NK-92 (cell line): ENCODE measurements around the gene STAB1.

Experiments used
- DNase-seq: peaks from one replicate; lab custom pipeline; 2025; ENCODE audit not compliant: unreplicated experiment; lab: John Stamatoyannopoulos, UW

STAB1 gene

GRCh38 chr3:52484680-52485461 is 10.3 kb upstream of the STAB1 start:
- DNase-seq = no peak

GRCh38 chr3:52487050-52487787 is 7.9 kb upstream of the STAB1 start:
- DNase-seq = no peak

DNA sequence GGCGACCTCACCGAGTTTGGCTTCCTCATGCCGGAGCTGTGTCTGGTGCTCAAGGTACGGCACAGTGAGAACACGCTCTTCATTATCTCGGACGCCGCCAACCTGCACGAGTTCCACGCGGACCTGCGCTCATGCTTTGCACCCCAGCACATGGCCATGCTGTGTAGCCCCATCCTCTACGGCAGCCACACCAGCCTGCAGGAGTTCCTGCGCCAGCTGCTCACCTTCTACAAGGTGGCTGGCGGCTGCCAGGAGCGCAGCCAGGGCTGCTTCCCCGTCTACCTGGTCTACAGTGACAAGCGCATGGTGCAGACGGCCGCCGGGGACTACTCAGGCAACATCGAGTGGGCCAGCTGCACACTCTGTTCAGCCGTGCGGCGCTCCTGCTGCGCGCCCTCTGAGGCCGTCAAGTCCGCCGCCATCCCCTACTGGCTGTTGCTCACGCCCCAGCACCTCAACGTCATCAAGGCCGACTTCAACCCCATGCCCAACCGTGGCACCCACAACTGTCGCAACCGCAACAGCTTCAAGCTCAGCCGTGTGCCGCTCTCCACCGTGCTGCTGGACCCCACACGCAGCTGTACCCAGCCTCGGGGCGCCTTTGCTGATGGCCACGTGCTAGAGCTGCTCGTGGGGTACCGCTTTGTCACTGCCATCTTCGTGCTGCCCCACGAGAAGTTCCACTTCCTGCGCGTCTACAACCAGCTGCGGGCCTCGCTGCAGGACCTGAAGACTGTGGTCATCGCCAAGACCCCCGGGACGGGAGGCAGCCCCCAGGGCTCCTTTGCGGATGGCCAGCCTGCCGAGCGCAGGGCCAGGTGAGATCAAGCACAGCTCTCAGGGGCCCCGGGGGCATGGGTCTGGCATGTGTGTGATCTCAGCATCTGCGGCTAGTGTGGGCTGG is 7.1 kb upstream of the STAB1 start:
- DNase-seq = no peak

GRCh38 chr3:52488746-52489145 is 6.4 kb upstream of the STAB1 start:
- DNase-seq = no peak

DNA sequence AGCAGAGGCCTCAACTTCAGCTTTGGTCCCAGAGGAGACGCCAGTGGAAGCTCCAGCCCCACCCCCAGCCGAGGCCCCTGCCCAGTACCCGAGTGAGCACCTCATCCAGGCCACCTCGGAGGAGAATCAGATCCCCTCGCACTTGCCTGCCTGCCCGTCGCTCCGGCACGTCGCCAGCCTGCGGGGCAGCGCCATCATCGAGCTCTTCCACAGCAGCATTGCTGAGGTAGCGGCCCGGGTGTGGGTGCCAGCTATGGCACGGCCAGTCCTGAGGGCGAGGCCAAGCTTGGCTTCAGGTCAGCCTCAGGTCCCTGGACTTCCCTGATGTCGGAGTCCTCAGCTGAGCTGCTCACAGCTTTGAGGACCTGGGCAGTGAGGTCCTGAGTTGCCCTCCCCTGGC is 5.7 kb upstream of the STAB1 start:
- DNase-seq = no peak

DNA sequence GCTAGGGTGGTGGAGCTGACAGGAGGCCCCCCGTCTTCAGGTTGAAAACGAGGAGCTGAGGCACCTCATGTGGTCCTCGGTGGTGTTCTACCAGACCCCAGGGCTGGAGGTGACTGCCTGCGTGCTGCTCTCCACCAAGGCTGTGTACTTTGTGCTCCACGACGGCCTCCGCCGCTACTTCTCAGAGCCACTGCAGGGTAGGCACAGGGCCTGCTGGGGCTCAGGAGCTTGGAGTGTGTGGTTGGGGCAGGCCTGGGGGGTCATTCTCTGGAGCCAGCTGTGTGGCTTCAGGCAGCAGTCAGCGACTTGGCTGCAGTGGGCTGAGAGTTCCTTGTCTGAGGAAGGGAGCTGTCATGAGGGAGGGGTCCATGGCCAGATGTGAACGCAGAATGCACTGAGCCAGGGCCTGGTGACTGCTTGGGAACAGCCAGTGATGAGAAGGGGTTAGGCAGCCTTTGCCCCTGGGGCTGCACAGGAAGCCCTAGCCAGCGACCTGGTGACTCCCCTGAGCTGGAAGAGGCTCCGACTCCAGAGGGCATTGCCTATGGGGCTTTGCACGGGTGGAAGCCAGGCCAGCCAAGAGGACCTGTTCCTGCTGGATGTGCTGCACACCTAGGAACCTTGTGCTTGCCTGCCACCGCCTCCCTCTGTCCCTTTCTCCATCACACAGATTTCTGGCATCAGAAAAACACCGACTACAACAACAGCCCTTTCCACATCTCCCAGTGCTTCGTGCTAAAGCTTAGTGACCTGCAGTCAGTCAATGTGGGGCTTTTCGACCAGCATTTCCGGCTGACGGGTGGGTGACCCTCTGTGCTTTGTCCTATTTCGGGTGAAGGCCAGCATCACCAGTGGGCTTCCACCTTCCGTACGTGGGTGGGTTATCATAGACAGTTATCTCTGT is 4.9 kb upstream of the STAB1 start:
- DNase-seq = no peak

GRCh38 chr3:52490939-52491526 is 4.1 kb upstream of the STAB1 start:
- no peak for DNase-seq

GRCh38 chr3:52492059-52492458 is 3.1 kb upstream of the STAB1 start:
- DNase-seq = no peak

- no peak for DNase-seq
Measured at GRCh38 chr3:52493232-52494017, 1.7 kb upstream of the STAB1 start.

DNA sequence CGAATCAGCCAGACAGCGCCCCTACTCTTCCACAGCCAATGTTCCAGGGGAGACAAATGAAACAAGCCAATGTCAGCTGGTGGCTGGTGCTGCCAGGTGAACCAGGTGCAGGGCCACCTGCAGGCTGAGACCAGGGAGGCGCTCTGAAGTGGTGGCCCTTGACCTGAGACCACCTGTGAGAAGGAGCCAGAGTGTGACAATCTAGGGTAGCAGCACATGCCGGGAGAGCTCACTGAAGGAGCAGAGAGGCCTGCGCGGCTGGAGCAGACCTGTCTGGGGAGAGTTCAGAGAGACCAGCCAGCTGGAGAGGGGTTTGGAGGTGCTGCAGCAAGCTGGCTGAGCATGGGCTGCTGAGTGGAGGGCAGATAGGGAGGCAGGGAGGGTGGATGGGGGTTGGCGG is 693 bp upstream of the STAB1 start:
- DNase-seq = no peak

DNA sequence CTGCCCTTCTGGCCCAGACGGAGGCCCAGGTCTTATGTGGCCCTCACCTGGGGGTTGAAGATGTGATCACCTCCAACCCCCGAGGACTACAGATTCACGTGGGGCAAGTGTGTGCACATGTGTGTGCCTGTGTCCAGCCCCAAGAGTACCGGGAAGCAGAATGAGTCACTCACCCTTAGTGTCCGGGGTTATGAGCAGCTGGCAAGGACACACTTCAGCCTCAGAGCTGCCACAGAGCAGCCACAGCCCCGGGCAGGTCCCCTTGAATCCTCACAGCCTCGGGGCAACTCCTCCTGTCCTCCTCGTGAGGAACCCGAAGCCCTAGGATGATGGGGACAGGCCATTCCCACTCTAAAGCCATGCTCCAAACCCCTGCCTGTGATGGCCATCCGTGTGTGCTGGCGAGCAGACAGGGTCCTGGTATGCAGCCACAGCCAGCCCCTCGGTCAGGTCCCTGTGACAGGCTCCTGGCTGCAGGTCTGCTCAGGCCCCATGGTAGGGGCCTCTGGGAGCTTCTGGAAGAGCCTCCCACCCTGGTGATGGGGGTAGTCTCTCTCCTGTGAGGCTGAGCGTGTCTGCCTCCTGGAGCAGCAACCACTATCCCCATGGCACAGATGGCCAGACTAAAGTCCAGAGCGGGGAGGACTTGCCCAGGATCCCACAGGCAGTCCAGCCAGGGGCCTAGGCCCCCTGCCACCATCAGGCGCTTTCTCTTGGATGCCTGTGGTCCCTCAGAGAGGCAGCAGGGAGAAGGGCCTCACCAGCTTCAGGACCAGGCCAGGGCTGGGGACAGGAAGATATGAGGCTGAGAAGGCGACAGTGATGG is 852 bp downstream of the STAB1 start:
- DNase-seq = no peak

DNA sequence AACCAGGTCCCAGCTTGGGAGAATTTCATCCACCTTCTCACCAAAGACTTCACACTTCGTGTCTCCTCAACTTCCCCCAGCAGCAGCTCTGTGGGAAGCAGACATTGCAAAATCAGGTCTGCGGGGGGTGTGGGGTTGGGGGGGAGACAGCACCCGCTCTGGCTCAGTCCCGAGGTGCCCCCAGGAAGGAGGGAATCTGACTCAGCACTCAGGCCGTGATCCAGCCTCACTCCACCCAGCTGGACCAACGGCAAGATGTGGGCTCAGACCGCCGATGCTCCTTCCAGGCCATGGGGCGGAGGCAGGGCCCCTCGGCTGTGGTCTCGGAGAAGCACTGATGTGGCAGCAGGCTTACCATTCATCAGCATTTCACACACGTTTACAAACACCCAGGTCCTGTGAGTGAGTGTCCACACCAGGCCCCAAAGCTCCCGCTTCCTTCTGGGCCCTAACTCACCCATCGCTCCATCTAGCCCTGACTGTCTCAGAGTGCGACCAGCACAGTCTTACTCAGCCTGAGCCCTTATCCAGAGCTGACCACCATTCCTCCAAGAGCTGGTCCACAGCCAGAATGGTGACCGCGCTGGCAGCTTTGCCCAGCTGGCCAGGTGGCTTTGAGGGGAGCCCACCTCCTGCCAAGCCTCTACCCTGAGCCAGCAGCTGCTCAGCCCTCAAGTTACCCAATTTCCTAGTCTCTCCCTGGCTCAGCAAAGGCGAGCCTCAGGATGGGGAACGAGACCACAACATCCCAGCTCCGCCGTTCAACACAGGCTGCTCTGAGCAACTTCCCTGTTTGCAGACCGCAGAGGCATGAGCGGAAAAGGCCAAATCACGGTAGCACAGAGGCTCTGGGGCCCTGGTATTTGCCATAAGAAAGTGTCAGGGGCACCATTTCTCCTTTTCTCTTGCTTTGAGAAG is 3.3 kb downstream of the STAB1 start:
- no peak for DNase-seq

DNA sequence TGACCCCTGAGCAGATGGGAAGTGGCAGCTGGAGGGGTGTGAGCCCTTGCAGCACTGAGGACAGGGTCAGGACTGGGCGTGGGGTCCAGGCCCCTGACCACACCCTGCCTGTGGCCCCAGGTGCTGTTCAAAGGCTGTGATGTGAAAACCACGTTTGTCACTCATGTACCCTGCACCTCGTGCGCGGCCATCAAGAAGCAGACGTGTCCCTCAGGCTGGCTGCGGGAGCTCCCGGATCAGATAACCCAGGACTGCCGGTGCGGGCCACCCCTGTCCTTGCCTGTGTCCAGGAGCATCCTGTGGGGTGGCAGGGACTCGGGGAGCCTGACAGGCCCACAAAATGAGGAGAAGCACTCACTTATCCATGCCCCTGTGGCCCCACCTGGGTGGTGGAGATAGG is 5.9 kb downstream of the STAB1 start:
- DNase-seq = no peak

DNA sequence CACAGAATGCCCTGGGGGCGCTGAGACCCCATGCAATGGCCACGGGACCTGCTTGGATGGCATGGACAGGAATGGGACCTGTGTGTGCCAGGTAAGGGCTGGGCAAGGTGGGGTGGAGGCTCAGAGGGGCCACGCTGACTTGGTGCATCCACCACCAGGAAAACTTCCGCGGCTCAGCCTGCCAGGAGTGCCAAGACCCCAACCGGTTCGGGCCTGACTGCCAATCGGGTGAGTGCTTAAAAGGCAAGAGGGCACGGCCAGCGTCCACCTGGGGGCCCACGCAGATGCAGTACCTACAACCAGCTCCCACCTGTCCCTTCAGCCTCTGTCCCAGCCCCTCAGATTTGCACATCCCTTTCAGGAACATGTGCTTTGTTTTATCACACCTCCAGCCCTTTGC is 6.9 kb downstream of the STAB1 start:
- no peak for DNase-seq

GRCh38 chr3:52502808-52503350 is 7.7 kb downstream of the STAB1 start:
- no peak for DNase-seq

DNA sequence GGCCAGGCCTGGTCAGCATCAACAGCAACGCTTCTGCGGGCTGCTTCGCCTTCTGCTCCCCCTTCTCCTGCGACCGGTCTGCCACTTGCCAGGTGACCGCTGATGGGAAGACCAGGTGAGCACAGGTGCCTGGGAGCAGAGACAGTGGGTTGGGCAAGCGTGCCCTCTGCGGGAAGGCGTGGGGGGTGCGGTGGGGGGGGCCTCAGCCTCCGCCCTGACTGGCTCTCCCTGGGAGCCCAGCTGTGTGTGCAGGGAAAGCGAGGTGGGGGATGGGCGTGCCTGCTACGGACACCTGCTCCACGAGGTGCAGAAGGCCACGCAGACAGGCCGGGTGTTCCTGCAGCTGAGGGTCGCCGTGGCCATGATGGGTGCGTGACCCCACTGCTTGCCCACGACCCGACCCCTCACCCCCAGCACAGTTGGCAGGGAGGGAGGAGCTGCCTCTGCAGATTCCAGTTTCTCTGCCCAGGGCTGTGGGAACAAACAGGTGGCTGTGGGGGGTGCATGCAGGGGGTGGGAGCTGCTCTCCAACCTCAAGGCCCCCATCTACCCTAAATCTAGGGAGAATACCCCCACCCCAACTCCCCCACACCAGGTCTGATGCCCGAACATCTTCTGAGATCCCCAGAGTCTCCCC is 8.8 kb downstream of the STAB1 start:
- DNase-seq = no peak

DNA sequence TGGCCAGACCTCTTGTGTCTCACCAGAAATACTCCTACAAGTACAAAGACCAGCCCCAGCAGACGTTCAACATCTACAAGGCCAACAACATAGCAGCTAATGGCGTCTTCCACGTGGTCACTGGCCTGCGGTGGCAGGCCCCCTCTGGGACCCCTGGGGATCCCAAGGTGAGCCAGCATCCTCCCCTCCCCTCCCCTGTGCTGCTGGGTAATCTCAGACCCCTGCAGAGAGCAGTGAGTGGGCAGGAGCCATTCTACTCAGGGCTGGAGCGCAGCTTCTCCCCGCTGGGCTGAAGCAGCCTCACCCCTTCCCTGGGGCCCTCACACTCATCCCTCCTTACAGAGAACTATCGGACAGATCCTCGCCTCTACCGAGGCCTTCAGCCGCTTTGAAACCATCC is 9.8 kb downstream of the STAB1 start:
- no peak for DNase-seq
